Activated gamma-delta T cell treated with anti-CD3 and anti-CD28 coated beads, Interleukin-2, amount 50 U/mL, for 16 hours (primary cell): ENCODE results near the gene KIF1B.

ENCODE experiments used
- DNase-seq: peaks from one replicate; pipeline ENCODE4 v3.0.0-alpha.2; 2020; ENCODE audit warnings: low read depth

KIF1B gene

DNA sequence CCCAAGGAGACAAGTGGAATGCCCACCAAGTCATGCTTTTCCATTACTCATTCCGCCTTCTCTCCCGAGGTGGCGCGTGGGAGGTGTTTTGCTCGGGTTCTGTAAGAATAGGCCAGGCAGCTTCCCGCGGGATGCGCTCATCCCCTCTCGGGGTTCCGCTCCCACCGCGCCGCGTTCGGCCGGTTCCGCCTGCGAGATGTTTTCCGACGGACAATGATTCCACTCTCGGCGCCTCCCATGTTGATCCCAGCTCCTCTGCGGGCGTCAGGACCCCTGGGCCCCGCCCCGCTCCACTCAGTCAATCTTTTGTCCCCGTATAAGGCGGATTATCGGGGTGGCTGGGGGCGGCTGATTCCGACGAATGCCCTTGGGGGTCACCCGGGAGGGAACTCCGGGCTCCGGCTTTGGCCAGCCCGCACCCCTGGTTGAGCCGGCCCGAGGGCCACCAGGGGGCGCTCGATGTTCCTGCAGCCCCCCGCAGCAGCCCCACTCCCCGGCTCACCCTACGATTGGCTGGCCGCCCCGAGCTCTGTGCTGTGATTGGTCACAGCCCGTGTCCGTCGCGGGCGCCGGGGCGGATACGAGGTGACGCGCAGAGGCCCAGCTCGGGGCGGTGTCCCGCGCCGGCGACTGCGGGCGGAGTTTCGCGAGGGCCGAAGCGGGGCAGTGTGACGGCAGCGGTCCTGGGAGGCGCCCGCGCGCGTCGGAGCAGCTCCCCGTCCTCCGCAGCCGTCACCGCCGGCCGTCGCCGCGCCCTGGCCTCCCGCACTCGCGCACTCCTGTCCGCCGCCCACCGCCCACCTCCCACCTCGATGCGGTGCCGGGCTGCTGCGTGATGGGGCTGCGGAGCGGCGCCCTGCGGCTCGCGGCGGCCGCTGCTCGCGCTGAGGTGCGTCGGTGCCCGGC is at the start of gene KIF1B:
KIF1B (plus strand) TSS at position 666 of the 906 bp plus-strand sequence. CDS start 21,759 bp downstream, outside the sequence.
- peak; percentile 96 for DNase-seq

DNA sequence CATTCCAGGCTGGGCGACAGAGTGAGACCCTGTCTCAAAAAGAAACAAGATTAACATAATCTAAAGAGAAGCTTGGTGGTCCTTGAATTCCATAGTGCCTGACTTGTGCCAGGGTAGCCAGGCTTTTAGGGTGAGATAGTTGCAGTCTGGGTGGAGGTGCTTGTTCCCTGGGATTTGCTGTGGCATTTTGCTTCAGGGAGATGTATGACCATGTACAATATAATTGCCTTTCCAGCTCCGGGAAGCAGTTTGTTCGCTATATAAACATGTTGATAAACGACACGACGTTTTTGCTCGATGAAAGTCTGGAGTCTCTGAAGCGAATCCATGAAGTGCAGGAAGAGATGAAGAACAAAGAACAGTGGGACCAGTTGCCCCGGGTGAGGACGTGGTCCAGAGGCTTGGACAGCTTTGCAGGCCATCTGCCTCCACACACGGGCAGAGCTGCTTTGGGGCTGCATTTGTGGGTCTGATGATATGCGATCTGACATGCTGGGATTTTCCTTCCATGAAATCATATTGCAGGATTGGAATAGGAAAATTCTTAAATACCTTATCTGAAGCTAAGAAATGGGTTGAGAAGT is 49.4 kb upstream of the KIF1B start:
- no peak for DNase-seq

DNA sequence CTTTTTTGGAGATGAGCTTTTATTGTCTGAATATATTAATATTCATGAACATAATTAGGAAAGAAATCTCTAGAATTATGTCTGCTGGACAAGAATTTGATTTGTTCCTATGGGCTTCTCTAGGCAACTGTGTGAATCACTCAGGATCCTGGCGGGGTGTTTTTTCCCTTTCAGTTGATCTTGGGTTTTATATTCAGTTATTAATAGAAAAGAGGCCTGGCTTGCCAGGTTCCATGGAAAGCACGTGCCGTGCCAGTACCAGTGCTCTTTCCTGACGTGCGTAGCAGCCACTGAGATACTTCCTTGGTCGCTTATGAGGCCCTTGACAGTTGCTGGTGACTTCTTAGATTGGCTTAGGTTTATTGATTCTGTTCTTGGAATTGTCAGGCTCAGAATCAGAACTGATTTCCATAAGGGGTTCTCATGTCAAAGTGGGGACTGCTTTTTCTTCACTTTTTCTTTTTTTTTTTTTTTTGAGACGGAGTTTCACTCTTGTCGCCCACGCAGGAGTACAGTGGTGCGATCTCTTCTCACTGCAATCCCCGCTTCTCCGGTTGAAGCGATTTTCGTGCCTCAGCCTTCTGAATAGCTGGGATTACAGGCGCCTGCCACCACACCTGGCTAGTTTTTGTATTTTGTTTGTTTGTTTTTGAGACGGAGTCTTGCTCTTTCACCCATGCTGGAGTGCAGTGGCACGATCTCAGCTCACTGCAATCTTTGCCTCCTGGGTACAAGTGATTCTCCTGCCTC is 48.7 kb upstream of the KIF1B start:
- DNase-seq: no peak

GRCh38 chr1:10168912-10169514 is 41.4 kb upstream of the KIF1B start:
- no peak for DNase-seq

GRCh38 chr1:10170239-10170574 is 40.2 kb upstream of the KIF1B start:
- no peak for DNase-seq

GRCh38 chr1:10171105-10171767 is 39.1 kb upstream of the KIF1B start:
- no peak for DNase-seq

DNA sequence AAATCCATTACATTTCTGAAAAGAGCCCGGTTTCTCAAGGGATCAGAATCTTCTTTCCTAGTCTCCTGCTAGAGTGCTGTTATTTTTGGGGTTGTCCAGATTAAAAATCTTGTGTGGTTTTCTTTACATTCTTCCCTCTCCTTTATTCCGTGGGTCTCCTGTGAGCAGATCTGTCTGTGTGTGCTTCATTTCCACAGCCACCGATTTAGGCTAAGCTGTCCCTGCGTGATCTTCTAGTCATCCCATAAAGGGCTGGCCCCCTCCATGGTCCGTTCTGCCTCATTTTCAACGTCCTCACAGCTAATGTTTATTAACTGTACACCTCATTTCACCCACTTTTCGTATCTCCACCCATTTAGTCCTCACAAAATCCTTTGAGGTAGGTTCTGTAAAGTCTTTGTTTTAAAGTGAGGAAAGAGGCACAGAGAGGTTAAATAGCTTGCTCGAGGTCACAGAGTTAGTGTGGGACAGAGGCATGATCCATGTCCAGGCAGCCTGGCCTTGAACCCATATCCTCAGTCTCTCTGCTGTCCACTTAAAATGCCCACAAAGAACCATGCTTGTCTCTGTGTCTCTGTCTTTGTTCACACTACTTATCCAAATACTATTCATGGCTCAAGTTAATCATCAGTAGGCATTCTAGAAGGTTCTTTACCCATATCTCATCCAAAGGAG is 38.2 kb upstream of the KIF1B start:
- DNase-seq: no peak

GRCh38 chr1:10173582-10173981 is 36.8 kb upstream of the KIF1B start:
- DNase-seq: no peak

- DNase-seq: no peak
These were observed 32.5 kb upstream of the KIF1B start for GRCh38 chr1:10177876-10178275.

GRCh38 chr1:10178597-10179405 is 31.6 kb upstream of the KIF1B start:
- DNase-seq: no peak

GRCh38 chr1:10179406-10180091 is 30.8 kb upstream of the KIF1B start:
- DNase-seq: no peak

DNA sequence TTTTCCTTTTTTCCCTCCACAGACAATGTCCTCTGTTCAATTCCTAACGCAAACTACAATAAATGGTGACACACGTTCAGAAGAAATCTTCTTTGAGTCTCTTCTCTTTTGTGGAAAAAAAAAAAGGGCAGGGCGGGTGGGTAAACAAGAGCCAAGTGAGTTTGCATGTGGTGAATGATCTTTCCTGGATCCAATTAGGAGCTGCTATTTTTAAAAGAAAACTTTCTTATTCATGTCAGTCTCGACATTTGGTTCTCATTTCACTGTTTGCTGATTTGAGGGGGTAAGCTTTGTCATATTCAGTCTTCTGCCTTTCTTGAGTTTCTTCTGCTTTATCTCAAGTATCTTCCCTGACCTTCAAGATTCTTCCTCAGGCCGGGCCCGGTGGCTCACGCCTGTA is 29.2 kb upstream of the KIF1B start:
- no peak for DNase-seq

DNA sequence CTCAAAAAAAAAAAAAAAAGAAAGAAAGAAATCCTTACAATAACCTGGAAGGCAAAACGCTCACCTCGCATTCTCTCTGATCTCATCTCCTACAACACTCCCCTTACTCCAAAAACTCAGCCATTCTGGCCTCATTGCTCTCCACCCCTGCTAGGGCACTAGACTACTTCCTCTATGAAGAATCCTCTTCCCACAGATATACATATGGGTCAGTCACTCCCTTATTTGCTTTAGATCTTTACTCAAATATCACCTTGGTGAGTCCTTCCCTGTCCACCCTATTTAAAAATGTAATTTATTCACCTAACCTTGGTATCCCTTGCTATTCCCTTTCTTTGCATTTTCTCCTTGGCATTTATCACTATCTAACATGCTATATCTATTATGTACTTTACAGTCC is 24.6 kb upstream of the KIF1B start:
- no peak for DNase-seq

DNA sequence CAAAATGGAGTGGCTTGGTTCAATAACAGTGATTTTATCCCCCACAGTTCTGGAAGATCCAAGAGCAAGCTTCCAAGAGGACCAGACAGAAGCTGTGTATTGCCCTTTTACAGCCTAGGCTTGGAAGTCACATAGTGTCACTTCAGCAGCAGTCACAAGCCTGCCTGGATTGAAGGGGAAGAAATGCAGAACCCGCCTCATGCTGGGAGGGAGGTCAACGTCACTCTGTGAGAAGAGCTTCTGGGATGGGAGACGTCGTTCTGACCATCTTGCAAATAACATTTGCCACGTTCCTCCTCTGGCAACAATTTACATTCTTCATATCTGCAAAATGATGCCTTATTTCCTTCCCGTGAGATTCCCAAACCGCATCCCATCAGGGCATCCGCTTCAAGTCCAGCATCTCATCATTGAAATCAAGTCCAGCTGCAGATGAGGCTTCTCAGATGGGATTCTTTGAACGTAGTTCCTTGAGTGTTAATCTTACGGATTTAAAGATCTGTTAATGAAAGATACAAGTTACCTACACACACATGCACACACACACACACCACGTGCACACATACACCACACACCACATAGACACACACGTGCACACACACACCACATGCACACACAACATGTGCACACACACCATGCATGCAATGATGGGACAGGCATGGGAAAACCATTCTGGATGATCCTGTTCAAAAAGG is 23.9 kb upstream of the KIF1B start:
- DNase-seq: no peak

- no peak for DNase-seq
These were observed 23.4 kb upstream of the KIF1B start for GRCh38 chr1:10187026-10187334.

DNA sequence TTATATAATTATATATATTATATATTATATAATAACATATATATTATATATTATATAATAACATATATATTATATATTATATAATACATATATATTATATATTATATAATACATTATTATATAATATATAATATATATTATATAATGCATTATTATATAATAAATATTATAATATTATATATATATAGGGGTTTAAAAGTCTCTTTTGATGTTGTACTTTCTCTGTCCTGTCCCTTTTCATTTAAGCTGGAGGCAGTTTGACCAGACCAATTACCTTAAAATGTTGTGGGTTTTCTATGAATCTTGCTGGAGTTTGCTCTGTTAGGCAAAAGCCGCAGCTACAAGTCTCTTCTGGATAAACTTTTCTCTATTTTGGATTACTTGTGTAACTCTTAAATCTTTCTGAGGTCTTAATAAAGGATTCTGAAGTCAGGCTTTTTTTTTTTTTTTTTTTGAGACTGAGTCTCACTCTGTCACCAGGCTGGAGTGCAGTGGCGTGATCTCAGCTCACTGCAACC is 22.2 kb upstream of the KIF1B start:
- no peak for DNase-seq

DNA sequence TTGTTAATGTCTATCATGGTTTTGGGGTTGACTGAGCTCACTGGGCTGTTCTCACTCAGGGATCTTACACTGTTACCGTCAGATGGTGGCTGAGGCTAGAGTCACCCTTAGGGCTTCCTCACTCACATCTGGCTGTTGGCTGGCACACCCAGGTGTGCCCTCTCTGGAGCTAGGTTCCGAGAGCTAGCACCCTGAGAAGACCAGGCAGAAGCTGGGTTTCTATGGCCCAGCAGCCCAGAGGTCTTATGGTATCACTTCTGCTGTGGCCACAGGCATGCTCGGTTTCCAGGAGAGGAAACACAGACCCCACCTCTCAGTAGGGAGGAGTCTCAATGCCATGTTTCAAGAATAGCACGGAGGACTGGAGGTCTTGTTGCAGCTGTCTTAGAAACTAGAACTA is 20.7 kb upstream of the KIF1B start:
- DNase-seq: no peak

DNA sequence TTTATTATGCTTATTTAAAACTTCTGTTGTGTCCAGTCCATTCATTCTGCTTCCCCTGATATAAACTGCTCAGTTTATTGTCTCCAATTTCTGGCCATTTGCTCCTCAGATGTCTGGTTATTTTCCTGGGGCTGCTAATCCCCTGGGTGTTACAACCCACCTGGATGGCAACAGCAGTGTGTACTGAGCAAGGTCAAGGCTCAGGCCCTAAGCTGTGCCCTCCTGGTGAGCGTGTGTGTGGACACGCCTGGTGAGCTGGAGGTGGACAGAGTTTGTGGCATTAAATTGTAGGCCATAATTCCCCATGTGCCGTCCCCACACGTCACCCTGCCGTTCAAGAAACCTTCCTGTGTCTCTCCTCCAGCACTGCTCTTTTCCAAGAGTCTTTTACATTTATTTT is 18.1 kb upstream of the KIF1B start:
- DNase-seq: no peak

DNA sequence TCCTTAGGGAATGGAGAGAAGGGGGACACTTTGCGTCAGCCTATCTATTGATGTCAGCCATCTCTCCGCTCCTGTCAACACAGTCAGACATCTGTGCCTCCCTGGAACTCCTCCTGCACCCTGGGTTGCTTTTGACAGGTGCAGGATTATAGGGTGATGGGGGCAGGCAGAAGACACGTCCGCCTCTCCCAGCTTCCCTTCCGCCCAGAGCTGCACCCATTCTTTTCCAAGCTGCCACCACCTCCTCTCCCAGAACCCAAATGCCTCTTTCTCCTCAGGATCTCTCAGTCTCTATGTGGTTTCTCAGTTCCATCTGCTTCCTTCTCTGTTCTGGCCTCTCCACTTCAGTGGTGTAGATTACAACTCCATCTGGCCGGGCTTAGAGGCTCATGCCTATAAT is 17.1 kb upstream of the KIF1B start:
- DNase-seq: no peak
